ENCODE measurements around the gene DNAJC13. TPM values are rescaled to one million over a fixed set of nuclear protein-coding genes. Genes with fewer than 3 reads are reported as not detected.

Gene DNAJC13
- polyA plus RNA-seq, 3 donors: 18.7 to 32.3 (median 20.8) TPM

- Histone ChIP-seq H3K4me2 (replicated peaks; ENCODE audit: extremely low read depth, low read length, poor library complexity, severe bottlenecking) (peak overlapping the region; percentile 66), H3K9me3 (replicated peaks in 1 of 2; ENCODE audit: control insufficient read depth in 1 of 2, insufficient read depth in 1 of 2, low read length in 2 of 2) (no peaks in the 10 kb centered on the region), H3K27me3 (ENCODE audit: control insufficient read depth in 2 of 2, insufficient read depth in 2 of 2, low read length in 2 of 2) (no peaks in the 10 kb centered on the region), H3K27ac (ENCODE audit: low read depth in 1 of 2, low read length in 2 of 2) (peak overlapping the region; percentile 8 to 51), H3K4me3 (replicated peaks in 1 of 3; ENCODE audit: low read depth in 2 of 3, low read length in 3 of 3) (peak overlapping the region in 1 of 3 experiments; percentile 63), H3K9ac (ENCODE audit: insufficient read depth, low read length, poor library complexity, severe bottlenecking) (no peak overlapping the region), H2AFZ (ENCODE audit: insufficient read depth, low read depth, low read length, poor library complexity, severe bottlenecking) (no peak overlapping the region), H4K20me1 (ENCODE audit: insufficient read depth, low read length) (no peaks in the 10 kb centered on the region), H3K4me1 (ENCODE audit: control insufficient read depth in 1 of 2, insufficient read depth in 2 of 2, low read length in 2 of 2) (peaks cover 24 to 40% of the 10 kb centered on the region in 2 donors), H3K79me2 (ENCODE audit: insufficient read depth, low read length) (no peaks in the 10 kb centered on the region), H3K36me3 (replicated peaks in 1 of 2; ENCODE audit: control insufficient read depth in 1 of 2, insufficient read depth in 2 of 2, low read length in 2 of 2) (peaks cover 11 to 16% of the 10 kb centered on the region in 2 donors)
- Mint-ChIP-seq H3K9me3 (peaks cover 0 to 5% (median 0%) of the 10 kb centered on the region in 7 donors), H3K27ac (peak overlapping the region; percentile 63 to 87 (median 81)), H3K4me1 (peaks cover 57% of the 10 kb centered on the region), H3K4me3 (peak overlapping the region; percentile 60 to 83), H3K27me3 (ENCODE audit: low read depth in 3 of 3) (peaks cover 0 to 3% (median 0%) of the 10 kb centered on the region in 3 donors), H3K36me3 (peaks cover 18 to 21% of the 10 kb centered on the region in 2 donors)
- no CpG with 5 or more reads among the region's 3 CpGs for WGBS (ENCODE audit: insufficient coverage)
- peak; percentile 4 to 38 (median 22) for DNase-seq
- TF ChIP-seq CTCF (IDR thresholded peaks at IDR 0.05): no peak
- intact Hi-C loops (cut with micrococcal nuclease): no loop called here
Measured at GRCh38 chr3:132545471-132545870, 128.2 kb downstream of the DNAJC13 start.

- no peaks in the 10 kb centered on the region for H3K36me3 ChIP-seq (replicated peaks in 1 of 2; ENCODE audit: control insufficient read depth in 1 of 2, insufficient read depth in 2 of 2, low read length in 2 of 2)
- H2AFZ ChIP-seq (ENCODE audit: insufficient read depth, low read depth, low read length, poor library complexity, severe bottlenecking): no peak overlapping the region
- no peaks in the 10 kb centered on the region for H3K27me3 ChIP-seq (ENCODE audit: control insufficient read depth in 2 of 2, insufficient read depth in 2 of 2, low read length in 2 of 2)
- Mint-ChIP-seq H3K4me1 (peaks cover 41% of the 10 kb centered on the region), H3K36me3 (peaks cover 0 to 2% of the 10 kb centered on the region in 2 donors), H3K4me3 (no peak overlapping the region), H3K27me3 (ENCODE audit: low read depth in 3 of 3) (peaks cover 0 to 3% (median 0%) of the 10 kb centered on the region in 3 donors), H3K9me3 (peaks cover 0 to 5% (median 0%) of the 10 kb centered on the region in 7 donors), H3K27ac (no peak overlapping the region)
- DNase-seq: no peak
- intact Hi-C loops (cut with micrococcal nuclease): no loop called here
- H3K27ac ChIP-seq (ENCODE audit: low read depth in 1 of 2, low read length in 2 of 2): no peak overlapping the region
- H4K20me1 ChIP-seq (ENCODE audit: insufficient read depth, low read length): no peaks in the 10 kb centered on the region
- WGBS (ENCODE audit: insufficient coverage): 100% methylated on average over 5 of the region's 8 CpGs
- peaks cover 17 to 24% of the 10 kb centered on the region in 2 donors for H3K4me1 ChIP-seq (ENCODE audit: control insufficient read depth in 1 of 2, insufficient read depth in 2 of 2, low read length in 2 of 2)
- H3K9ac ChIP-seq (ENCODE audit: insufficient read depth, low read length, poor library complexity, severe bottlenecking): no peak overlapping the region
- no peak overlapping the region for H3K4me2 ChIP-seq (replicated peaks; ENCODE audit: extremely low read depth, low read length, poor library complexity, severe bottlenecking)
- H3K4me3 ChIP-seq (replicated peaks in 1 of 3; ENCODE audit: low read depth in 2 of 3, low read length in 3 of 3): no peak overlapping the region
- no peaks in the 10 kb centered on the region for H3K9me3 ChIP-seq (replicated peaks in 1 of 2; ENCODE audit: control insufficient read depth in 1 of 2, insufficient read depth in 1 of 2, low read length in 2 of 2)
- no peak for TF ChIP-seq CTCF (IDR thresholded peaks at IDR 0.05)
- H3K79me2 ChIP-seq (ENCODE audit: insufficient read depth, low read length): no peaks in the 10 kb centered on the region
Measured at GRCh38 chr3:132549169-132549568, 131.9 kb downstream of the DNAJC13 start.
